Keratinocyte (primary cell): ENCODE data around the gene SLC37A1. TPM values are rescaled to one million over a fixed set of nuclear protein-coding genes. Genes with fewer than 3 reads are reported as not detected.

Source experiments
- DNase-seq: peaks from one replicate; pipeline ENCODE4 v3.0.0-alpha.2; 2011; ENCODE audit warnings: low read depth, missing footprints, low spot score
- FAIRE-seq: peaks from 2 replicates; lab custom pipeline; 2011; peaks lifted over from hg19 to GRCh38; lab: Jason Lieb, UNC
- H2AFZ ChIP-seq: 2 replicates; pipeline ENCODE4 v1.6.0; 2012; ENCODE audit warnings: low read length, control low read depth, inconsistent platforms; ENCODE audit not compliant: control insufficient read depth
- H3K27ac ChIP-seq: 2 replicates; pipeline ENCODE4 v1.5.1; 2011; ENCODE audit warnings: low read length; ENCODE audit not compliant: control insufficient read depth, insufficient read depth
- H3K27me3 ChIP-seq: 3 replicates; pipeline ENCODE4 v1.6.0; 2011; ENCODE audit warnings: low read length; ENCODE audit not compliant: control insufficient read depth, insufficient read depth; ENCODE audit errors: extremely low read depth
- H3K36me3 ChIP-seq, 2 experiments: 2 replicates in 1 of 2; 3 replicates in 1 of 2; pipeline ENCODE4 v1.5.1; 2011; ENCODE audit warnings: low read length in 2 of 2, mild to moderate bottlenecking in 1 of 2; ENCODE audit not compliant: control insufficient read depth in 2 of 2, insufficient read depth in 2 of 2; ENCODE audit errors: extremely low read depth in 1 of 2
- H3K4me1 ChIP-seq: 3 replicates; pipeline ENCODE4 v1.5.1; 2011; ENCODE audit warnings: low read length; ENCODE audit not compliant: control insufficient read depth, insufficient read depth; ENCODE audit errors: extremely low read depth
- H3K4me2 ChIP-seq: 3 replicates; pipeline ENCODE4 v1.6.0; 2011; ENCODE audit warnings: low read depth, low read length; ENCODE audit not compliant: control insufficient read depth, insufficient read depth; ENCODE audit errors: extremely low read depth
- H3K4me3 ChIP-seq, 3 experiments: fragments of 200-600 bp in 1 of 3; sonication (generic) in 1 of 3; 2 replicates in 2 of 3; 3 replicates in 1 of 3; pipeline ENCODE4 v1.5.1; 2011 to 2016; ENCODE audit warnings: low read length in 3 of 3, mild to moderate bottlenecking in 3 of 3, control low read depth in 2 of 3, inconsistent platforms in 1 of 3, low read depth in 1 of 3, mixed read lengths in 1 of 3, mixed run types in 1 of 3, moderate library complexity in 1 of 3; ENCODE audit not compliant: control insufficient read depth in 2 of 3, insufficient read depth in 2 of 3; ENCODE audit errors: extremely low read depth in 1 of 3
- H3K79me2 ChIP-seq: 2 replicates; pipeline ENCODE4 v1.6.0; 2012; ENCODE audit warnings: low read length; ENCODE audit not compliant: control insufficient read depth, insufficient read depth
- H3K9ac ChIP-seq: 3 replicates; pipeline ENCODE4 v1.6.0; 2011; ENCODE audit warnings: low read length; ENCODE audit not compliant: control insufficient read depth, insufficient read depth; ENCODE audit errors: extremely low read depth
- H3K9me1 ChIP-seq: 3 replicates; pipeline ENCODE4 v1.6.0; 2011; ENCODE audit warnings: low read length; ENCODE audit not compliant: control insufficient read depth, insufficient read depth; ENCODE audit errors: extremely low read depth
- H3K9me3 ChIP-seq: 2 replicates; pipeline ENCODE4 v1.5.1; 2012; ENCODE audit warnings: low read depth, low read length; ENCODE audit not compliant: control insufficient read depth
- H4K20me1 ChIP-seq: 3 replicates; pipeline ENCODE4 v1.6.0; 2011; ENCODE audit warnings: low read length; ENCODE audit not compliant: control insufficient read depth, insufficient read depth; ENCODE audit errors: extremely low read depth
- CTCF ChIP-seq, 3 experiments: IDR thresholded peaks in 1 of 3; conservative IDR thresholded peaks in 1 of 3; optimal IDR thresholded peaks in 1 of 3; 2 replicates in 2 of 3; 3 replicates in 1 of 3; pipeline versions ENCODE3 to v1.5.1; 2011; ENCODE audit warnings: low read length in 3 of 3, mild to moderate bottlenecking in 3 of 3, moderate library complexity in 2 of 3, control low read depth in 1 of 3, inconsistent platforms in 1 of 3; ENCODE audit not compliant: insufficient read depth in 2 of 3; ENCODE audit errors: extremely low read depth in 1 of 3
- EZH2 ChIP-seq: IDR thresholded peaks from one replicate; pipeline ENCODE4 v1.6.1; 2012; ENCODE audit warnings: inconsistent platforms, mild to moderate bottlenecking, low read length, moderate library complexity
- dilution Hi-C: fragments of 300-500 bp; cut with MboI; formaldehyde crosslinking; loops from one replicate; pipeline ENCODE4 v1.7.0; 2020; ENCODE audit warnings: low sequenced_read_pairs; ENCODE audit not compliant: extremely low pct_ligation_motif_present
- polyA plus RNA-seq, 5 experiments: library from polyadenylated mRNA; depleted of rRNA in 3 of 5; stranded (reverse) in 3 of 5; stranded (forward) in 1 of 5; unstranded in 1 of 5; fragments of >200 nt; gene quantifications; 1 replicate in 1 of 5; 2 replicates in 3 of 5; 3 replicates in 1 of 5; pipeline versions ENCODE4 v1.2.1 to v1.2.3, GENCODE V29; 2011 to 2012; ENCODE audit warnings: missing spikeins in 2 of 5, low read depth in 1 of 5, low replicate concordance in 1 of 5

Gene SLC37A1
- polyA plus RNA-seq, 1 donor (not counting 4 experiments of a cell fraction or from before 2014, with no cell fraction given) = 4.1 TPM

- Histone ChIP-seq H3K9me3 (no peaks in the 10 kb centered on the region), H3K4me3 (no peak overlapping the region), H3K4me1 (no peaks in the 10 kb centered on the region), H3K9me1 (no peaks in the 10 kb centered on the region), H2AFZ (no peak overlapping the region), H3K9ac (no peak overlapping the region), H3K79me2 (no peaks in the 10 kb centered on the region), H4K20me1 (no peaks in the 10 kb centered on the region), H3K4me2 (no peak overlapping the region), H3K27ac (no peak overlapping the region), H3K27me3 (no peaks in the 10 kb centered on the region), H3K36me3 (peaks cover 0 to 10% of the 10 kb centered on the region in 2 experiments)
- no peak for FAIRE-seq
- dilution Hi-C loops = no loop called here
- no peak for DNase-seq
- TF ChIP-seq EZH2 = no peak
- TF ChIP-seq CTCF (optimal IDR thresholded peaks at IDR 0.05 in 1 of 3, IDR thresholded peaks at IDR 0.05 in 1 of 3, conservative IDR thresholded peaks at IDR 0.05 in 1 of 3; ENCODE audit: extremely low read depth in 1 of 3, insufficient read depth in 2 of 3, low read length in 3 of 3) = no peak
Observed at GRCh38 chr21:42558846-42559245, 45.2 kb downstream of the SLC37A1 start.

GRCh38 chr21:42559326-42559725 is 45.7 kb downstream of the SLC37A1 start:
- dilution Hi-C loops = no loop called here
- TF ChIP-seq EZH2 (no peak), CTCF (optimal IDR thresholded peaks at IDR 0.05 in 1 of 3, IDR thresholded peaks at IDR 0.05 in 1 of 3, conservative IDR thresholded peaks at IDR 0.05 in 1 of 3; ENCODE audit: extremely low read depth in 1 of 3, insufficient read depth in 2 of 3, low read length in 3 of 3) (no peak)
- no peaks in the 10 kb centered on the region for H3K4me1 ChIP-seq
- DNase-seq (no peak), FAIRE-seq (no peak)
- no peak overlapping the region for H3K4me2 ChIP-seq
- no peak overlapping the region for H2AFZ ChIP-seq
- peaks cover 0 to 11% of the 10 kb centered on the region in 2 experiments for H3K36me3 ChIP-seq
- no peaks in the 10 kb centered on the region for H3K9me1 ChIP-seq
- H3K27ac ChIP-seq = no peak overlapping the region
- H3K9ac ChIP-seq = no peak overlapping the region
- no peaks in the 10 kb centered on the region for H3K79me2 ChIP-seq
- H3K27me3 ChIP-seq = no peaks in the 10 kb centered on the region
- H3K9me3 ChIP-seq = no peaks in the 10 kb centered on the region
- H3K4me3 ChIP-seq = no peak overlapping the region
- H4K20me1 ChIP-seq = no peaks in the 10 kb centered on the region
